ENCODE results near the gene LITAFD. TPM values are rescaled to one million over a fixed set of nuclear protein-coding genes. Genes with fewer than 3 reads are reported as not detected.

LITAFD gene
- total RNA-seq, 1 donor from 2014 or later, result not detected

DNA sequence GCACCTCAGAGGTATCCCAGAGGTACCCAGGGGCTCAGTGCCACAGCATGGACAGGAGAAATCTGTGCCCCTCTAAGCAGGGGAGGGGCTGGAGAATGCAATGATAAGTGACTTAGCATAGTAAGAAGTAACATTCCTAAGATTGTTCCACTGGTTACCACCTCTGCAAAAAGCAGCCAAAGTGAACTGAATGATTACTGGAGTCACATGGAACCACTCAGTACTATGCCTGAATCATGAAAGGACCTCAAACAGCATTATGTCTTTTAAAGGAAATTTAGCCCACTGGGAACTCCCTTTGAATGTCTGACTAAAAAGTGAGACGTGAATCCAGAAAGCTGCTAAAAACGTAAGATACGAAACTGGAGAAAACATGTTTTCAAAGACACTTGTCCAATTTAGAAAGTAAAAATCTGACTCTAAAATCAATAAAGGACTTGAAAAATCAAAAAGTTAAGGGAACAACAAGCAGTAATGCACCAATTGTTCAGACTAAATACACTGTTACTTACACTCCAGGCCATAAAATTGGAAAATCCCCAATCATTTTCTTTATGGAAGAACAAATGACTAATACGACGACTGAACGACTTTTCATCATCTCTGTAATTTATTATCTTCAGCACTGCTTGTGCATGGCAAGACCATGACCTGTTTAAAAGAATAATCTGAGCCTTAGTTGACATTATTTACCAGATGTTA, 38.6 kb downstream of the LITAFD start:
- no peak for ATAC-seq

DNA sequence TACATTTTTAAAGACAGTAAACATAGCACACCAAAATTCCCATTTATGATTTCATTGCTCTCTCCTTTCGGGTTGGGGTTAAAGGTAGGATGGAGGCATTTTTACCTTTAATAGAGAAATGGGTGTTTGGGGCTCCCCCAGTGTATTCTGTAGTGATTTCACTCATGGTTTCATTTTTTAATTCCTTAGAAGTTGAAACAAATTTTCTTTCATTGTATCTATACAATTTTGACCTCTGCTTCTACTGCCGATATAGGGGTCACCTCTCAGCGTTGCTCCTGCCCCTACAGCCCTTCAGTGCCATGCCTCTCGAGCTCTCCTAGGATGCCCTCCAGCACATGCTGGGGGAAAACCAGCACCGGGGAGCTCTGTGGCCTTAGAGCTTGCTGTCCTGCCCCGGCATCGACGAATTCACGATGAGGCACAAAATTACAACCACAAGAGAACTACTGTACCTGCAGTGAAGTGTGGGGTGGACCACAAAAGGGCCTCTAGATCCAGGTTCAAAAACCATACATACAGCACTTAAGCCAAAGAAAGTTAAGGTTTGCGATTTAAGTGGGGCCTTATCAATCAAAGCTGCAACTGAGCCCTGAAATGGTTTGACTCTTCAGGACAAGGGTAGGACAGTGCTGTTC, 39.3 kb downstream of the LITAFD start:
- no peak for ATAC-seq

DNA sequence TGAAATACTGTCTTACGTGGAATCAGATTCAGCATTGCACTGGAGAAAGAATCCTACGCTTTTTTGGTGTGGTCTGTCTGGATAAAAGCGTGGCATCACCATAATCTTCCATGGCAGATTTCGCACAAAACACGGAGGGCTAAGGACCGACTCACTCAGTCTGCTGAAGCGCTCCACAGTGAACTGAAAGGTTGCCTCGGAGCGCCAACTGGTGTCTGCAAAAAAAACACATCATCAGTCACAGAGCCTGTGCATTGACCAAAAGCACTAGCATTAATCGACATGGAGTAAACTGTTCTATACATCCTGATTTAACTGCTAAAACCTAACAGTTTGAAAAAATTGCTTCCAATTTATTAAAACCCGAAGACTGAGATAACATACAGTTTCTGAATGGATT, 41.0 kb downstream of the LITAFD start:
- no peak for ATAC-seq

GRCh38 chr16:8924214-8924613, 42.1 kb downstream of the LITAFD start:
- ATAC-seq, result peak; percentile 59

DNA sequence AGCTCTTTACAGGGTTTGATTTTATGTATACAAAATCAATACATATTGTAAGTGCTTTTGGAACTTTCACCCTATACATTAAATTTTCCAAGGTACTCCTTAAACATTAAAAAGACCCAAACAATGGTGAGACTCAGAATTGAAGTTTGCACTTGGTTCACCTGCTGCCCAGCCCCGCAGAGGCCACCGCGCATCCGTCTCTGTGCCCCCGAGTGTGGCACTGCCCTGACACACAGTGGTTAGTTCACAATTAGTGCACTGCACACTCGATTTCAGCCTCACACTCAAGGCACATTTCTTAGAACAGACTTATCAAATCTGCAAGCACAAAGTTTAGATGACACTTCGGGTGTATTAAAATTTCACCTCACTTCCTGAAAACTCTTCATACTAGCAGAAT, 43.3 kb downstream of the LITAFD start:
- no peak for ATAC-seq

DNA sequence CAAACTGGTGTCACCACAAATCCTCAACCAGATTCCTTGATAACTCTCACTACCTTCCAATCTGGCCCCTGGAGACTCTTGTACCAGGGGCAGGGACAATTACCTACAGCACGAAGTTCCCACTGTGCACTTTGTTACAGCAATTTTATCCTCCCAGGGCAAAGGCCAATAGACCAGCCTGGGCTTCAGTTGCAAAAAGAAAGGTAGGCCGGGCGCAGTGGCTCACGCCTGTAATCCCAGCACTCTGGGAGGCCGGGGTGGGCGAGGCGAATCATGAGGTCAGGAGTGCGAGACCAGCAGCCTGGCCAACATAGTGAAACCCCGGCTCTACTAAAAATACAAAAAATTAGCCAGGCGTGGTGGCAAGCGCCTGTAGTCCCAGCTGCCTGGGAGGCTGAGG, 44.7 kb downstream of the LITAFD start:
- ATAC-seq, result no peak

DNA sequence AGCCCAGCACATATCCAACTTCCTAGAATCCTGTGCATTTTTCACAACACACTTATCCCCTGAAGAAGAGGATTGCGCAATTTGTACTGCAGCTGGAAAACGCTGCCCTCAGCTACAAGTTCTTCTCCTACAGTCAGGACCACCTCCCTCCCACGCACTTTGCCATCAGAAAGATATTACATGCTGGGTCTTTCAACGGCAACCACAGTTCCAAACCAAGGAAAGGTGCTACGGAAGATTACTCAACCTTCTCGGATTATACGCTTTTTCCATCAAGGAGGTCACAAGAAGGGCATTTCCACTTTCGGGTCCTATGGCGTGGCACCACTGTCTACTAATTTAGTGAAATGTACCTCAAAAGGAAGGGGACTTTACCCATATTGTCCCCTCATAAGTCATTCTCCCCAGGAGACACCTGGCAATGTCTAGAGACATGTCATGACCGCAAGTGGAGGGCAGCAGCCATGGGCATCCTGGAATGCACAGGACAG, 46.4 kb downstream of the LITAFD start:
- no peak for ATAC-seq

DNA sequence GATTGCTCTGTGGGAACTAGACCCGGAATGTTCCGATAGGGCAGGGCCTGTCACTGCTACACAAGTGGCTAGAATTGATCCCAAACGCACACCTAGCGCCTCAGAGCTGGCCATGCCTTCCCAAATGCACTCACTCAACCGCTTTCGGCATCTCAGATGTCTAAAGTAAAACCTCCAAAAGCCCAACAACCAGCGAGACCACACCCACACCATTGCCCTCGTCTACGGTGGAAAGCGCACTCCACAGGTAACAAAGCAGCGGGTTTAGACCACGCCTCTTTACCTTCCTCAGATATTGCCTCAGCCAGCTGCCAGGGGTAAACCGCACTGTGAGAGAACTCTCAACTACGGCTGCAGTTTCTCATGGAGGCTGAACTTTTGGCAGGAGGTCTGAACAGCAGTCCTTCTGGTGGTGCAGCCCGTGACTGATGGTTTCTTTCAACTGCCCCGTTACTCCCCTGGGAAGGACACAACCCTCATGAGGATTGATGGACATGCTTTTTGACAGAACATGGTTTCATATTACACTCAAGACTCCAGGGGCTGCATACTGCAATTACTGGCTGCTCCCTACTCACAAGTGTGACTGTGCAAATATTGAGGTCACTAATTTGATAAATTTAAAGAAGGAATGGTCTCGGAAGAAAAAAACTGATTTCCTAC, 47.1 kb downstream of the LITAFD start:
- ATAC-seq, result no peak

- ATAC-seq, result no peak
These were observed 49.7 kb downstream of the LITAFD start for GRCh38 chr16:8931859-8932258.

GRCh38 chr16:8934601-8935000, 52.5 kb downstream of the LITAFD start:
- no peak for ATAC-seq

Other genes with a start within 250 kb of the LITAFD start
- 4.2 TPM for gene ABAT, start 207.7 kb upstream of the LITAFD start, total RNA-seq
- gene TMEM186, start 84.7 kb upstream of the LITAFD start, total RNA-seq, result 6.6 TPM
- 35.2 TPM for gene PMM2, start 84.5 kb upstream of the LITAFD start, total RNA-seq
- 161 TPM for gene CARHSP1, start 13.3 kb upstream of the LITAFD start, total RNA-seq
- gene USP7, start 81.6 kb downstream of the LITAFD start, total RNA-seq, result 87.3 TPM
- gene HAPSTR1, start 209.3 kb downstream of the LITAFD start, total RNA-seq, result 50.1 TPM